Stimulated activated CD8-positive, alpha-beta memory T cell treated with anti-CD3 and anti-CD28 coated beads, Interleukin-7, amount 100 ng/mL, for 1 hour (primary cell): ENCODE measurements around the gene CTR9.
A peak's percentile ranks its signal among the peaks of the same experiment; 100 is the strongest.

ENCODE experiments used
- DNase-seq, 2 donors: peaks; one replicate each; pipeline ENCODE4 v3.0.0-alpha.2; 2020; ENCODE audit warnings: low read depth in 2 of 2

CTR9 gene

DNA sequence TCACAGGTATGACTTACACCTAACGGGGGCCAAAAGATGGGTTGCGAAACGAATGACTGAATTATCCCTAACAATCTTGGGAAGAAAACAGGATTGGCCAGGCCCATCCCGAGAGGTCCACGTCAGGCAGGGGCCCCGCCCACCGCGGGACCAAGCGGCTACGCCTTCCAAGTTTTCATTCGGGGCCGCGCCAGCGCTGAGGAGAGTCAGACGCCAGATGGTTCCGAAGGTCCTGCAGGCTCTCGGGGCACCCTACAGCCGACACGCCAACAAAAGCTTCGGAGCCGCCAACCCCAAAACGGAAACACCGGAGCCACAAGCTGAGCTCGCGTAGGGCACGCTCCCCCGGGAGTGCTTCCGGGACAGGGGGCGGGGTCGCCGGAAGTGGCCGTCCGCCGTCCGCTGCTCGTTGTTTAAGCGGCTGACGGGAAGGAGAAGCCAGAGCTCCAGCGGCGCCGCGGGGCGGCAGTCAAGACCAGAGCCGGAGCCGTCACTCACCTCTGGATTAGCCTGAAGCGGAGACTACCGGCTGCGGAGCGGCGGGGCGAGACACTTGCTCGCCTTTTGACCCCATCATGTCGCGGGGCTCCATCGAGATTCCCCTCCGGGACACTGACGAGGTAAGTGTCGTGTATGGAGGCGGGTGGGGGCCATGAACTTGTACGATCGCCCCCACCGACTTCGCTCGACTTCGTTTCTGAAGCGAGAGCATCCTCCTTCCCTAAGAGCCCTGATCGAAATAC is at the start of gene CTR9:
TSS of gene CTR9 (plus strand) at position 409 of the 743 bp plus-strand sequence. CDS start at position 576, 167 bp downstream.
- DNase-seq: peak; percentile 82

DNA sequence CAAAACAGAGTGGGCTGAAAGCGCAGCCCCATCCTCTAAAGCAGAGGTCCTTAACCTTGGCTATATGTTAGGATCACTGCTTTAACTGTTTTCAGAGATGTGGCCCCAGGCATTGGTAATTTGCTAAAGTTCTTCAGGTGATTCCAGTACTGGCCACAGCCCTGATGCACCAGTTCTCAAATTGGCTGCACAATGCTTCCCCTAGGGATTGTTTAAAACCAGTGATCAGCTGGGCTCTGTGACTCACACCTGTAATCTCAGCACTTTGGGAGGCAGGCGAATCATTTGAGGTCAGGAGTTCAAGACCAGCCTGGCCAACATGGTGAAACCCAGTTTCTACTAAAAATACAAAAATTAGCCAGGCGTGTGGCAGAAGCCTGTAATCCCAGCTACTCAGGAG is 49.1 kb upstream of the CTR9 start:
- no peak for DNase-seq

DNA sequence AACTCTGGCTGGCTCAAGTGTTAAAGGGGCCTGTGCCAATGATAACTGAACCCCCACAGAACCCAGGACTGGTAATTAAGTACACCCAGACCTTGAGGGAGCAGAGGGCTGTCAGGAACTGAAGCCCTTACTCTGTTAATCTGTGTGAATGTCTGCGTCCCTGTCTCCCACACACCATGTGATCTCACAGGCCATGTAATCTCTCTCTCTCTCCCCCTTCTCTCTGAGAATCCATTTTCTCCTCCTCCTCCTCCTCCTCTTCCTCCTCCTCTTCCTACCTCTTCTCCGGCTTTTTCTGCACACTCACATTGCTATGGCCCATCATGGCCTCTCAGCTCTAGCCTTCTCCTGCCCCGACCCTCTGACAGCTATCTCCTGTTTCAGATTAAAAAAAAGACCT is 42.9 kb upstream of the CTR9 start:
- no peak for DNase-seq

DNA sequence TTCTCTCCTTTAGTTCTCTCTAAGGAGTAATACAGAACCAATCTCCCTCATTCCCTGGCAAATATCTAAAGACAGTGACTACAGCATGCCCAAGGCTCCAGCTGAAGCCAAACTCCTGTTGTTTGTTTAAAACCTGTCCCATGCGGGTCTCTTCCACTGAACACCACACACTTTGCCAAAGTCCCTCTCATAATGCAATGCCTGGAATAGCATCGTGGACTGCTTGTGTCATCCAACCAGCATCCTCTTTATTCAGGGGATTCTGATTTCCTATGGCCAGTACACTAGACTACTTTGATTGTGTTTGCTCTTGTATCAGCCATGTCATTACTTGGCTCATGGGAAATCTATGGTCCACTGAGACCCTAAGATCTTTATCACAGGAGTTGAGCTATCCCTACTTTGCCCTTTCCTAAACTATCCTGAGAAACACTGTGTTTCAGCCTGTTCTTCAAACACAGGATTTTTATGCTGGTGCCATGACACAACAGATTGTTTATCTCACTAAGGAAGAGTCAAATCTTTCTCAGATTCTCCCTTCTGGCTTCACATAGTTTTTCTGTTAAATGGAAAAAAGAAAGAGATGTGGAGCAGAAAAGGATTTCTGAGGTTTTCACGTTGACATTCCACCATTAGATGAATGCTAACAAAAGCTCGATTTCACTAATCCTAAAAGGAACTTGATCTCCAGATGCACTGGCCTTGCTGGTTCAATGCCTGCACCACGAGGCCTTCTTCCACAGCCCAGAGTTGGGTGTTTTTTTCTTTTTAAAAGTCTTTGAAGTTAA is 41.6 kb upstream of the CTR9 start:
- DNase-seq: no peak

DNA sequence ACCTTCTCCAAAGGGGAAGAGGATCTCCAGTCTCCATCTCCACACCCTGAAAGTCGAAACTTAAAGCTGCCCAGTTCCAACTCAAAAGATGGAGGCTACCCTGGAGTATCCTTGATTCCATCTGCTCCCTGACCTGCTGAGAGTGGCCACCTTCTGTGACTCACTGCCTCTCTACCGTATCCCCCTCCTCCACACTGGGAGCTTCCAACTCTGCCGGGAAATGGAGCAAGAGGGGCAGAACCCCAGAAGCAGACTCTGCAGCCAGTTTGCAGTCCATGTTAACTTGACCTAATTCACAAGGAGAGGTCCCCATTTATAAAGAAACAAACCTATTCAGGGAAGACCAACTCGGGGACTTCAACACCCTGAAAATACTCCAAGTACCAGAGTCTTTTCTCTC is 35.5 kb upstream of the CTR9 start:
- DNase-seq: no peak

DNA sequence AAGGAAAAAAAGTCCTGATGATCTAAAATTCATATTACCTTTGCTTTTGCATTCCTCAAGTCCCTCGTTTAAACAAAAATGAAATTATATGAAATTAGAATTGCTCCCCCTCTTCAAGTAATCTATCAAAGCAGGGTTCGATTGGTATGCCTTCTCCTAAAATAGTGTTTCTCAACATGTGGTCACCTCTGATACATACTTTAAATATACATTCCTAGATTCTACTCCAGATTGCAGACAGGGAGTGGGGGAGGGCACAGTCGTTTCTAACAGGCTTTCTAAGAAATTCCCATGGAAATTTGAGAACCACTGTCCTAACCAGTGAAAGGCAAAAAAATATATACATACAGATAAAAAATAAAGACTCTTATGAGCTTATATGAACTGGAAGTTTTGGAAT is 34.9 kb upstream of the CTR9 start:
- DNase-seq: no peak

DNA sequence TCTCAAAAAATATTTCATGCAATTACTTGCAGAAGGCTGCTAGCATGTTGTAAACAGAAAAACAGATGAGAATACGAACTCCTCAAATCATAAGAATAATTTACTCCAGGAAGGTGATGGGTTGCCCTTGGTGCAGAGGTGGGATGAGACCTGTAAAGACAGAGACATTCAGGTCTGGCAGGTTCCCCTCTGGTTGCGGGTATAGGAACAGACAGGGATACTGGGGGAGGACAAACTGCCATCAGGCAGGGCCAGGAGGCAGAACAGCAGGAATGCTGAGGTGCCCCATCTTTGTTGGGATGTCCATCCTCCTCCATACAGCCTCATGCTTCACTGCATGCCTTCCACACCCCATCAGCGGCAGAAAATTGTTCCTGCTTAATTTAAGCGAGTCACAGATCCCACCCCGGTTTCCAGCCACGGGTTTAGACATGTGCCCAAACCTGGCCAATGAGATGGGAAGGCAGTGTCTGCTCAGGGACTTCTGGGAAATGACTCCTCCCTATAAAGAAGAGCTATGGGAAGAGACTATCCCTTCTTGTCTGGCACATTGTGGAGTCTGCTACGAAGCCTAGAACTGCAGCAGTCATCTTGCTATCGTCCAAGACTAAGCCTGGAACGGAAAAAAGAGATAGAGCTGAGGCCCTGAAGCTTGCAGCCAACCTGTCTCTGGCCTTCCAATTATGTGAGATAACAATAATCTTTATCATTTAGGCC is 34.3 kb upstream of the CTR9 start:
- DNase-seq: no peak

DNA sequence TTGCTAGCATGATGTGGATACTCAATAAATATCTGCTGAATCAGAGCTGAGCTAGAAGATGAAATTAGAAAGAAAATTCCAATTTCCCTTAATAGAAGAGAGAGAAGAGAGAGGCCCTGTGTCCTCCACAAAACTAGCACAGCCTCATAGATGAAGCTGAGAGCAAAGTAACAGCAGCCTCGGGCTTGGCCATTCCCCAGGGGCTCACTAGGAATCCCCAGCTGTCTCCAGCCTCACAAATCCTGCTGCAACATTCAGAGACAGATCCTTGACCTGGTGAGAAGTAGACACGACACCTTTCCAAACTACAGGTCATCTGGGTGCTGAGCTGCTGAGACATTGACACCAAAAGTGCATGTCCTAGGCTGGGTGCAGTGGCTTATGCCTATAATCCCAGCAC is 31.4 kb upstream of the CTR9 start:
- no peak for DNase-seq

DNA sequence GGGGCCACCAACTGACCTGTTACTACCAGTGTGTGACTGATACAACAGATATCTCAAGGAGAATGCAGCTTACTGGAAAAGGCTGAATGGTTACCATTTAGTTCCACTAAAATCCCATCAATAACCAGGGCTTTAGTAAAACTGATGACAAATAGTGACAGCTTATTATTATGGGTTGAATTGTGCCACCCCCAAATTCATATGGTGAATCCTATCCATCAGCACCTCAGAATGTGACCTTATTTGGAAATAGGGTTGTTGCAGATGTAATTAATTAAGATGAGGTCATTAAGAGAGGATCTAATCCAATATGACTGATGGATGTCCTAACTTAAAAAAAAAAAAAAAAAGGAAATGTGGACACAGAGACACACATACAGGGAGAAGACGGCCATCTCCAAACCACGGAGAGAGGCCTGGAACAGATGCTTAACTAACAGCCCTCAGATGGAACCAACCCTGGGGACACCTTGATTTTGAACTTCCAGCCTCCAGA is 30.1 kb upstream of the CTR9 start:
- DNase-seq: no peak

DNA sequence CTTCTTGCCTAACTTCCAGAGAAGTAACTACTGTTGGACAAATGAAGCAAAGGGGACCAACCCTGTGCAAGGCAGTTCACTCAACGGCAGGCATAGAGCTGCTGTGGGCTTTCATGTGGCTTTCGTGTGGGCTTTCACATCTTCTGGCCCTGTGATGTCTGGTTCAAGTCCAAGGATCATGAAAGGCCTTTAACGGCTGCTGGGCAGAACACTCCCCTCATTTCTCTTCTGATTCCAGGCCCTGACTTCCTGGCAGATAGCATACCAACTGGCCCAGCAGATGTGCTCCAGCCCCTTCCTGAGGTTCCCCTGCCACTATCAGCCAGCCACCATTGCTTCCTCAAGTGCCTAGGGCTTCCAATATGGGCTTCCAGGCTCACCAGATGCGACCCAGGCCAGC is 28.7 kb upstream of the CTR9 start:
- DNase-seq: no peak

DNA sequence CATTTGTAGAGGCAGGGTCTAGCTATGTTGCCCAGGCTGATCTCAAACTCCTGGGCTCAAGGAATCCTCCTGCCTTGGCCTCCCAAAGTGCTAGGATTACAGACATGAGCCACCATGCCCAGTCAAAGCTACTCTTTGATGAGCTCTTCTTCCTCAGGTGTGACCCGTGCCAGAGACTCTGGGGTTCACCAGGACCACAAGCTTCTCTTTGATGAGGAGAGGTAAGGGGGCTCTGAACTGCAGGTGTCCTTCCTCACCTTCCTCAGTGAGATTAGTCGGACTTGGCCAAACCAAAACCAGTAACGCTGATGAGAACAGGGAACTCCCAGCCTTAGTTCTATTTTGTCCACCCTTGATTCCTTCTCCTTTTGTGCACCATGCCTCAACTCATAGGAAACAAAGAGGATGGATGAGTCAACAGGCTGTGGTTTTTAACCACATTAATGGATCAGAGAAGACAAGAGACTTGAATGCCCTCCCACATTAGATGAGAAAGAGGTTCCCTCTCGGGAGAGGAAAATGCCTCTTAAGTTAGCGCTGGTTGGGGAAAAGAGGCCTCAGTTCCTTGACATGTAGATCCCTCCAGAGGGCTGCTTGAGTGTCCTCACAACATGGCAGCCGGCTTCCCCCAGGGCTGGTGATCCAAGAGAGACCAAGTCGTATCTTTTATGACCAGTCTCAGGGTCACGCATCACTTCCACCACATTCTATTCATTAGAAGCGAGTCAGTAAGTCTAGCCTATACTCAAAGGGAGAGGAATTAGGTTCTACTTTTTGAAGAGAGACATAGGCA is 25.7 kb upstream of the CTR9 start:
- DNase-seq: no peak

DNA sequence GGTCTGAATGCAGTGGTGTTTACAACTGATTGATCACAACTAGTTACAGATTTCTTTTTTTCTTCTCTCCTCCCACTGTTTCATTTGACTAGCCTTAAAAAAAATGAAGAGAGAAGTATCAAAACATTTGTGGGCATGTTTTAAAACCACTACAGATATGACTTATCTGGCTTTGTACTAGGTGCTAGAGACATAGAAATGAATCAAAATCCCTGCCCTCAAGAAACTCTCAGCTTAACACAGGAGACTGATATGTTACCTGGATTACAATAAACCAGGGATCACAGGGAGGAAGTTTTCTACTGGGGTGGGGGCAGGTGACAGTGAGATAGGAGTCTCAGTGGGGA is 25.2 kb upstream of the CTR9 start:
- no peak for DNase-seq

DNA sequence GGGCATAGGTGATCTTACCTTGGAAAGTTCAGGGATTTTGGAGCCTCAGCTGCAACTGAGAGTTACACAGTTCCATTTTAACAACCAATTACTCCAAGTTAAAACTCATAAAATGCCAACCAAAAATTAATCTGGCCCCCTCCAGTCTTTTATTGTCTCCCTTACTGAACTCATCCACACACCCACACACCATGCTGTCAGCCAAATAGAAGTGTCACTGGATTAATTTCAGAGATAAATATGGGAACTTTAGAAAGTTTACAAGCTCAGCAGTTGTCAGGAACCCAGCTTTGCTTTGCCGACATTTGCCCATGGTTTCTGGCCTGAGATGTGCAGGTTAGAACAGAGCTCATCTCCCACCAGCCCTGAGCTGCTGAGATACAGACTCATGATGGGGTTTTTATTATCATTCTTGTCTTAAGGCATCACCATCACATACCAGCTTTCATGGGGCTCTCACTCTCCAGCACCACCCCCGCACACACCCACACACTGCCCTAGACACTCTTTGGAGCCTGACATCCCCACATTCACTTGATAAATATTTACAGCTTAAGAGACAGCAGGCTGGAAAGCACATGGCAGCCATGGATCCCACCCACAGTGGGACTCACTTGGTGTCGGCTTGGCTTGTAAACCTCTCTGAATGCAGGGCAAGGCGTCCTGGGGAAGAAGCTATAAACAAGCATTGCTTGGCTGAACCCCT is 23.7 kb upstream of the CTR9 start:
- no peak for DNase-seq

DNA sequence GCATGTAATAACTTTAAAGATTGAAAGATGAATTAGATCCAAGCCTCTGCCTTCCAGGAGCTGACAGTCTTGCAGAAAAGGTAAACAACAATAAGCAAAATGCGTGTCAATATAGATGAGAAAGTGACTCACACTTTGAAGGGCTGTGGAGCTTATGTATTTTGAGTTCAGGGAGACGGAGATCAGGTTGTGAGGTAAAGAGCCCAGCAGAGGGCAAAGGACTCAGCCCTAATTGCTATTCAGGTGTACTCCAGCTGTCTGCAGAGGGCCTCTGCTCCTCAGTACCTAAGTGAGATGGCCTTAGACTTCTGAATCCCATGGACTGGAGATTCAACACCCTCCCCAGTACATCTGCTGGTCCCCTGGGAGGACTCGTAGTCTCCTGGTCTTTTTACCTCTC is 22.9 kb upstream of the CTR9 start:
- DNase-seq: no peak

DNA sequence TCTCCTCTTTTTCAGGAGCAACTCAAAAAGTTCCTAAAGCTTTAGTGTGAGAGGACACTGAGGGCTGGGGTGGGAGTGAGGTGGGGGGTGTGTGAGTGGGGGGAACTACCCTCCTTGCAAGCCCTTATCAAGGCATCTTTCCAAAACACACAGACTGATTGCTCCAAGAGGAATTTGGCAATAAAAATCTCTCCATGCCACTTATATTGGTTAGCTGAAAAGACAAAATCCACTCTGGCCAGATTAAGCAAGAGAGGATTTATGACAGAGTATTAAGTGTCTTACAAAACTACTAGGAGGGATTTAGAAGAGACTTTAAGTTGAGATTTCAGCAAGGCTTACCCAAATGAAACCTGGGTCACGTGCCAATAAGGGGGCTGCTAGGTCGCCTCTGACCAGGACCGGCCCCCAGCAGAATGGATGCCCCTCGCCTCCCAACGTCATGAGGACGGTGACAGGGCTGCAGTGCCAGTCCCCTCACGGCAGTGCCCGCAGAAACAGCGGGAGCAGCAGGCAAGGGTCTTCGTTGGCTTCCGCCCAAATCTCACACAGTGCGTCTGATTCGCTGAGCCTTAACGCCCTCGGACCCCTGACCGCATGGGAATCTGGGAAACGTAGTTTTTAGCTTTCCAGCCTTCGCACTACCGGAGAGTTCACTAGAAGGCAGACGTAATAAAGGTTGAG is 22.1 kb upstream of the CTR9 start:
- DNase-seq: no peak

DNA sequence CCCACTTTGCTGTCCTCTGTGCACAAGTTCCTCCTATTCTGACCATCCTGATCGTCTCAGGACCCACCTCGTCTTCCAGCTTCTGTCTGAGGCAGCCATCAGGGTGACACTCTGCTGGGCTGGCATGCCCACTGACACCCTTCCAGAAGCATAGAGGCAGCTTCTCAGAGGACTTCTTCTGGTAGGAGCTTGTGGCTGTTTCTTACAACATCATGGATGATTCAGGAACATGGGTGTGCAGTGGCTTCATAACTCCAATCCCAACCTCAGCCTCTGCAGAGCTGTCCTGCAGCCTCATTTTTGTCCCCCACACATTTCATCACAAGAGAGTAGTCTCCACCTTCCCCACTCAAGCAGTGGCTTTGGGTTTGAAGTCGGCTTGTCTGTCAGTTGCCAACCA is 20.9 kb upstream of the CTR9 start:
- no peak for DNase-seq

DNA sequence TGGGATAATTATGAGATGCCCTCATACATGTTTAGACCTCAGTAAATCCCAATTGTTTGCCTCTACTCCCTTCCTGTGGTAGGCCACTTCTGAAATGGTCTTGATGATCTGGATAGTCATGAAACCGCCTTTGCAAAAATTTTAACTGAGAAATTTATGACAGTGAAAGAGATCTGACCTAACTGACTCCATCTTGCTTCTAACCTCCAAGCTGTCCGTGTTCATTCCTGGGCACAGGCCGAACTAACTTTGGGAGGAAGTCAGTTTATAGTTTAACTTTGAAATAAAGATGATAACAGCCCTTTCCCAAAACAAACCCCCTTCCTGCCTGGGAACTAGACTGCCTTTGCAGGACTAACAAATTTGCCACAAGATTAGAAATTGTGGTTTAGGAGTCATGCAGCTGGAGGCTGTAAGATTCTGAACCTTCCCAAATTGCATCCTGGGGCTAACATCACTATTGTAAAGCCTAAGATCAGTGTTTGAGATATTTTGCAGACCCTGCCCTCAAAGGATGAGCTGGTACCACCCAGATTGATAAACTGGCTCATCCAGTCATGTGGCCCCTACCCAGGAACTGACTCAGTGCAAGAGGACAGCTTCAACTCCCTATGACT is 19.9 kb upstream of the CTR9 start:
- no peak for DNase-seq

DNA sequence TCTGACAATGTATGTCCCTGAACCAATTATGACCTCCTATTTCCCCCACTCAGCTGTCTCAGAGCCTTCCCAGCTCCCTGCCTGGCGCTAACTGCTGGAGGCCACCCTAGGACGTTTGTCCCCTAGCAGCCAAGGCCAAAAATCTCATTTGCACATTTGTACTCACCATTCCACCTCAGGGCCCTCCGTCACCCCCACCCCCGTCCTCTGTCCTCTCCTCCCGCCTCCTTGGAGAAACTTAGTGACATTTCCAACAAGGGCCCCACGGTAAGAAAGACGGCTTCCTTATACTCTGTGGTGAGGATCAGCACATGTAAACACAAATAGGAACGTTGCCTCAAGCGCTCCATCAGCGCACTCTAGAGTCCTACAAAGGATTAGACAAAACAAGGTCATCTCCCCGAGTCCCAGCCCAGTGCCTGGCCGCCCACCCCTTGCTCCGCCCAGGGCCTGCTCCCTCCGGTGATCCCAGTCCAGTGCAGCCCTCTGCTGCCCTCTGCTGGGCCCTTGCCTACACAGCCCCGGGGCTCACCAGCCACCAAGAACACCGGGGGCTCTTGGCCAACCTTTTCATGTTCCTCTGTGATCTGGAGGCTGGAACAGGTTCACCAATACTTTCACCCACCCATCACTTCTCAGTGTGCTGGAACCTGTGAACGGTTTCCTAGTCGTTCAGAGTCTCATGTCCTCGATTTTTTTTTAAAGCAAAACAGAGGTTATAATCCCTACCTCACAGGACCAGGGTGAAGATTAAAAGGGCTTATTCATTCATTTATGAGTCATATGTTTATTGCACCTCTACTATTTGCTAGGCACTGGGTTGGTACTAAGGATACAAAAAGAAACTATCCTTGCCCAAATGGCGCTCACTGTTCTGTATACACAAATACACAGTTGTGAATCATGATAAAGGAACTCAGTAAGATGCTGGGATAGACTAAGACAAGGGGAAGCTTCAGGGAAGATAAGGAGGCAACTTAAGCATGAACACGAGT is 15.3 kb upstream of the CTR9 start:
- DNase-seq: peak; percentile 71 to 79
